OCI-LY7 (cell line): ENCODE measurements around the gene PGAP2. TPM values are rescaled to one million over a fixed set of nuclear protein-coding genes. Genes with fewer than 3 reads are reported as not detected.
"Not testable (repeated sequence)": the region's sequence is repeated elsewhere in the genome, so short reads cannot be mapped to it uniquely, and the experiment has no call there.

Experiments used
- Bru-seq: library from RNA; stranded (reverse); fragments of 400-500 nt; gene quantifications from one replicate; lab custom pipeline; 2021; lab: Mats Ljungman, UMichigan
- BruChase-seq, 2 experiments: library from RNA; stranded (reverse); fragments of 400-500 nt; gene quantifications; one replicate each; lab custom pipeline; 2021; lab: Mats Ljungman, UMichigan
- BruUV-seq: library from RNA; stranded (reverse); fragments of 400-500 nt; replicated peaks from 2 replicates; lab custom pipeline; 2021; lab: Mats Ljungman, UMichigan
- CTCF ChIA-PET: fragments of 300-600 bp; sonication (Branson Sonifier 250); formaldehyde crosslinking; loops from one replicate; lab custom pipeline; 2022; ENCODE audit warnings: antibody characterized with exemption; ENCODE audit not compliant: unreplicated experiment; lab: Charles Lee
- POLR2A ChIA-PET: fragments of 300-600 bp; sonication (Branson Sonifier 250); formaldehyde crosslinking; loops from one replicate; lab custom pipeline; 2022; ENCODE audit warnings: antibody characterized with exemption; lab: Charles Lee
- DNase-seq: peaks from one replicate; pipeline ENCODE4 v3.0.0-alpha.2; 2015; ENCODE audit warnings: low spot score
- H2AFZ ChIP-seq: fragments of 200-600 bp; sonication (generic), shearing (Covaris generic); 2 replicates; pipeline ENCODE4 v1.6.1; 2014; ENCODE audit warnings: mild to moderate bottlenecking, antibody characterized with exemption, low read length, moderate library complexity
- H3K27ac ChIP-seq: fragments of 200-600 bp; sonication (generic); 2 replicates; pipeline ENCODE4 v1.5.1; 2014; ENCODE audit warnings: mixed run types, low read depth, mild to moderate bottlenecking, moderate library complexity, low read length, inconsistent platforms; ENCODE audit not compliant: poor library complexity, severe bottlenecking
- H3K36me3 ChIP-seq: fragments of 200-600 bp; sonication (generic); 2 replicates; pipeline ENCODE4 v1.6.1; 2014; ENCODE audit warnings: mild to moderate bottlenecking, antibody characterized with exemption, low read length, moderate library complexity, mixed read lengths; ENCODE audit not compliant: insufficient read depth
- H3K4me1 ChIP-seq: fragments of 200-600 bp; sonication (generic); 2 replicates; pipeline ENCODE4 v1.5.1; 2014; ENCODE audit warnings: mild to moderate bottlenecking, low read length; ENCODE audit not compliant: insufficient read depth, poor library complexity, severe bottlenecking
- H3K4me2 ChIP-seq: fragments of 200-600 bp; sonication (generic); 2 replicates; pipeline ENCODE4 v1.6.1; 2014; ENCODE audit warnings: mild to moderate bottlenecking, low read length
- H3K4me3 ChIP-seq: fragments of 200-600 bp; sonication (generic); 2 replicates; pipeline ENCODE4 v1.5.1; 2014; ENCODE audit warnings: mild to moderate bottlenecking, low read depth, low read length; ENCODE audit not compliant: poor library complexity, severe bottlenecking
- H3K79me2 ChIP-seq: fragments of 200-600 bp; sonication (generic); 2 replicates; pipeline ENCODE4 v1.6.1; 2016; ENCODE audit warnings: low read depth, mild to moderate bottlenecking, low read length, moderate library complexity, mixed read lengths; ENCODE audit not compliant: insufficient read depth
- H3K9me2 ChIP-seq: fragments of 200-600 bp; sonication (generic); 2 replicates; pipeline ENCODE4 v1.6.1; 2016; ENCODE audit warnings: mild to moderate bottlenecking, low read length, mixed read lengths; ENCODE audit not compliant: insufficient read depth
- H3K9me3 ChIP-seq: fragments of 200-600 bp; sonication (generic); 2 replicates; pipeline ENCODE4 v1.6.1; 2014; ENCODE audit warnings: mild to moderate bottlenecking, mixed run types, low read length, mixed read lengths
- H4K20me1 ChIP-seq: fragments of 200-600 bp; sonication (generic); 2 replicates; pipeline ENCODE4 v1.6.1; 2014; ENCODE audit warnings: mild to moderate bottlenecking, antibody characterized with exemption, low read length, moderate library complexity, mixed read lengths; ENCODE audit not compliant: insufficient read depth
- CTCF ChIP-seq: fragments of 200-600 bp; sonication (generic); conservative IDR thresholded peaks from 2 replicates; pipeline ENCODE4 v1.5.1; 2014; ENCODE audit warnings: mild to moderate bottlenecking, antibody characterized with exemption, low read length, moderate library complexity, mixed read lengths
- EZH2phosphoT487 ChIP-seq: fragments of 200-600 bp; sonication (generic); IDR thresholded peaks from 2 replicates; pipeline ENCODE4 v1.6.1; 2018; ENCODE audit warnings: low read depth, borderline replicate concordance, mild to moderate bottlenecking, mixed run types, antibody characterized with exemption, low read length, moderate library complexity, mixed read lengths
- intact Hi-C: fragments of 100-400 bp; cut with micrococcal nuclease; formaldehyde crosslinking; loops from one replicate; pipeline ENCODE4 v1.10.0; 2022; ENCODE audit not compliant: unreplicated experiment
- long read RNA-seq: library from polyadenylated mRNA; stranded (forward); transcript quantifications from one replicate; pipeline ENCODE4 v2.0.0, GENCODE V29; 2022
- total RNA-seq, 2 experiments: library from RNA; depleted of rRNA in 1 of 2; stranded (reverse); fragments of >200 nt in 1 of 2; shearing (Covaris generic) in 1 of 2; gene quantifications; 2 replicates each; pipeline ENCODE4 v1.2.3, GENCODE V29; 2014 to 2022

PGAP2 gene
- 15.1 and 23.9 TPM in 2 replicates for total RNA-seq (2014; rRNA removed; shearing (Covaris generic))
- 44.0 and 47.9 TPM in 2 replicates for total RNA-seq (2022)
- percentile 70 among the genes with signal in this experiment for Bru-seq, nascent RNA
- percentile 87 among the genes with signal in this experiment for BruChase-seq, experiment 1, labeled RNA remaining after a 6-hour chase
- percentile 80 among the genes with signal in this experiment for BruChase-seq, experiment 2, labeled RNA remaining after a 2-hour chase
- long read RNA-seq, transcript PGAP2-203 (7 exons, 1,837 nt): major isoform, 5 of 37 reads
- long read RNA-seq, partial matches to known transcripts: 2 of 37 reads
- long read RNA-seq, other reads (novel, unspliced or antisense): 23 of 37 reads

GRCh38 chr11:3807909-3808860 lies at the start of gene PGAP2:
TSS of gene PGAP2 (plus strand) at chr11:3808560. CDS start at chr11:3811260, 2,700 bp downstream.
- H3K4me2 ChIP-seq: peak within 1 kb of the TSS; percentile 93
- peak; percentile 83 for TF ChIP-seq CTCF
- no peak for TF ChIP-seq EZH2phosphoT487
- H3K36me3 ChIP-seq: no peaks in the 10 kb centered on the region
- BruUV-seq: no TSS peak
- H4K20me1 ChIP-seq: no peaks in the 10 kb centered on the region
- H2AFZ ChIP-seq: peak within 1 kb of the TSS; percentile 93
- no peaks in the 10 kb centered on the region for H3K9me2 ChIP-seq
- CTCF ChIA-PET: interaction anchor here (1.0 kb wide), 1 partner anchor 27 kb away, joined by 3 read pairs; no protein-coding TSS in a partner anchor
- intact Hi-C loops: no loop called here
- H3K27ac ChIP-seq: peak within 1 kb of the TSS; percentile 27
- H3K4me3 ChIP-seq: peak within 1 kb of the TSS; percentile 73
- DNase-seq: peak; percentile 68
- H3K79me2 ChIP-seq: no peaks in the 10 kb centered on the region
- H3K4me1 ChIP-seq: peaks cover 13% of the 10 kb centered on the region
- no peaks in the 10 kb centered on the region for H3K9me3 ChIP-seq
- POLR2A ChIA-PET: interaction anchor here (0.5 to 1.6 kb wide), 12 partner anchors 8 to 562 kb away, joined by 3 to 7 read pairs (median 3); no protein-coding TSS in a partner anchor

- no peak overlapping the region for H3K4me3 ChIP-seq
- H3K9me2 ChIP-seq: no peaks in the 10 kb centered on the region
- ChIA-PET POLR2A (interaction anchor here (0.6 kb wide), 1 partner anchor 10 kb away, joined by 3 read pairs; no protein-coding TSS in a partner anchor), CTCF (no interaction called here)
- no peaks in the 10 kb centered on the region for H3K9me3 ChIP-seq
- H2AFZ ChIP-seq: no peak overlapping the region
- no TSS peak for BruUV-seq
- no peak for DNase-seq
- no peaks in the 10 kb centered on the region for H3K79me2 ChIP-seq
- H3K36me3 ChIP-seq: peaks cover 100% of the 10 kb centered on the region
- no peak overlapping the region for H3K4me2 ChIP-seq
- no peak overlapping the region for H3K27ac ChIP-seq
- no peak for TF ChIP-seq EZH2phosphoT487
- no peak for TF ChIP-seq CTCF
- intact Hi-C loops: no loop called here
- H4K20me1 ChIP-seq: no peaks in the 10 kb centered on the region
- H3K4me1 ChIP-seq: no peaks in the 10 kb centered on the region
These were observed 44.1 kb upstream of the PGAP2 start for GRCh38 chr11:3764266-3764665.

- H2AFZ ChIP-seq, CTCF ChIA-PET, BruUV-seq, H3K79me2 ChIP-seq, POLR2A ChIA-PET, H3K9me3 ChIP-seq, H4K20me1 ChIP-seq, H3K27ac ChIP-seq, H3K4me3 ChIP-seq, H3K4me2 ChIP-seq, H3K4me1 ChIP-seq, DNase-seq, H3K9me2 ChIP-seq: not testable (repeated sequence)
- H3K36me3 ChIP-seq: peaks cover 100% of the 10 kb centered on the region
- intact Hi-C loops: loop anchor here (5.0 kb wide), 1 partner anchor 35 kb away; no protein-coding TSS in a partner anchor
These were observed 41.5 kb upstream of the PGAP2 start for GRCh38 chr11:3766836-3767235.
